WTC11 (cell line): ENCODE results near the gene AMIGO1. TPM values are rescaled to one million over a fixed set of nuclear protein-coding genes. Genes with fewer than 3 reads are reported as not detected.

Source experiments
- ATAC-seq: fragments of 200-7000 bp; cut with Tn5 transposase; 2 replicates; pipeline ENCODE4 v1.10.0; 2021; ENCODE audit warnings: mild to moderate bottlenecking, moderate library complexity
- CTCF ChIA-PET: fragments of 300-600 bp; sonication (Branson Sonifier 250); formaldehyde crosslinking; loops from one replicate; lab custom pipeline; 2021; ENCODE audit warnings: antibody characterized with exemption; lab: Charles Lee
- POLR2A ChIA-PET: fragments of 350-600 bp; sonication (Branson Sonifier 250); formaldehyde crosslinking; loops from one replicate; lab custom pipeline; 2021; ENCODE audit warnings: antibody characterized with exemption; lab: Charles Lee
- DNase-seq: peaks from one replicate; pipeline ENCODE4 v3.0.0; 2021; ENCODE audit warnings: low spot score
- H3K27ac Mint-ChIP-seq: 2 replicates; pipeline ENCODE4 v1.8.0; 2021; ENCODE audit warnings: mixed read lengths
- H3K27me3 Mint-ChIP-seq: 2 replicates; pipeline ENCODE4 v1.8.0; 2021; ENCODE audit warnings: low read depth, mild to moderate bottlenecking, moderate library complexity, mixed read lengths
- H3K36me3 Mint-ChIP-seq: 2 replicates; pipeline ENCODE4 v1.8.0; 2021; ENCODE audit warnings: mixed read lengths
- H3K4me1 Mint-ChIP-seq: 2 replicates; pipeline ENCODE4 v1.8.0; 2022; ENCODE audit warnings: mixed read lengths
- H3K4me3 Mint-ChIP-seq: 2 replicates; pipeline ENCODE4 v1.8.0; 2021; ENCODE audit warnings: mild to moderate bottlenecking, moderate library complexity, mixed read lengths
- H3K9me3 Mint-ChIP-seq: 2 replicates; pipeline ENCODE4 v1.8.0; 2021; ENCODE audit warnings: mixed read lengths
- CBFB ChIP-seq: sonication (generic); formaldehyde crosslinking; IDR thresholded peaks from 2 replicates; pipeline ENCODE4 v1.8.1; 2022; ENCODE audit warnings: mild to moderate bottlenecking, low read depth, missing genetic modification reagents
- FOXP1 ChIP-seq: sonication (generic); formaldehyde crosslinking; IDR thresholded peaks from 2 replicates; pipeline ENCODE4 v1.8.0; 2022; ENCODE audit warnings: missing genetic modification reagents, mild to moderate bottlenecking, moderate library complexity, borderline replicate concordance
- GABPB1 ChIP-seq: sonication (generic); formaldehyde crosslinking; IDR thresholded peaks from 2 replicates; pipeline ENCODE4 v1.8.1; 2023; ENCODE audit warnings: mild to moderate bottlenecking, missing genetic modification reagents
- HMGA2 ChIP-seq: fragments of 250-450 bp; sonication (Bioruptor Pico); IDR thresholded peaks from 2 replicates; pipeline ENCODE4 v1.4.0; 2021; ENCODE audit warnings: mild to moderate bottlenecking, moderate library complexity
- NFATC4 ChIP-seq: fragments of 250-450 bp; sonication (Bioruptor Pico); IDR thresholded peaks from 2 replicates; pipeline ENCODE4 v1.9.0; 2021; ENCODE audit warnings: mild to moderate bottlenecking
- SMAD3 ChIP-seq: sonication (generic); formaldehyde crosslinking; IDR thresholded peaks from 2 replicates; pipeline ENCODE4 v1.8.0; 2022; ENCODE audit warnings: missing genetic modification reagents, mild to moderate bottlenecking, borderline replicate concordance
- TEAD1 ChIP-seq: sonication (generic); formaldehyde crosslinking; IDR thresholded peaks from 2 replicates; pipeline ENCODE4 v1.8.0; 2022; ENCODE audit warnings: mild to moderate bottlenecking, missing genetic modification reagents
- ZNF138 ChIP-seq: sonication (generic); formaldehyde crosslinking; conservative IDR thresholded peaks from 2 replicates; pipeline ENCODE4 v1.8.1; 2022; ENCODE audit warnings: mild to moderate bottlenecking, moderate library complexity, missing genetic modification reagents
- ZNF317 ChIP-seq: sonication (generic); formaldehyde crosslinking; IDR thresholded peaks from 2 replicates; pipeline ENCODE4 v1.8.1; 2023; ENCODE audit warnings: low read depth, mild to moderate bottlenecking, moderate library complexity, missing genetic modification reagents, borderline replicate concordance
- ZNF416 ChIP-seq: fragments of 250-450 bp; sonication (Bioruptor Pico); IDR thresholded peaks from 2 replicates; pipeline ENCODE4 v1.9.0; 2021; ENCODE audit warnings: mild to moderate bottlenecking, inconsistent platforms
- total RNA-seq: library from RNA; stranded (reverse); gene quantifications from 3 replicates; pipeline ENCODE4 v1.2.3, GENCODE V29; 2021
- TF ChIP-seq, protein P1 (sequence below): sonication (generic); formaldehyde crosslinking; IDR thresholded peaks from 2 replicates; pipeline ENCODE4 v1.8.0; 2022; ENCODE audit warnings: mild to moderate bottlenecking, missing genetic modification reagents
- TF ChIP-seq, protein P2 (sequence below): sonication (generic); formaldehyde crosslinking; conservative IDR thresholded peaks from 2 replicates; pipeline ENCODE4 v1.8.1; 2023; ENCODE audit warnings: mild to moderate bottlenecking, low read depth, missing genetic modification reagents, moderate library complexity
- TF ChIP-seq, protein P3 (sequence below): fragments of 250-450 bp; sonication (Bioruptor Pico); IDR thresholded peaks from 2 replicates; pipeline ENCODE4 v1.8.0; 2021; ENCODE audit warnings: mild to moderate bottlenecking
- TF ChIP-seq, protein P4 (sequence below): sonication (generic); formaldehyde crosslinking; IDR thresholded peaks from 2 replicates; pipeline ENCODE4 v1.8.1; 2023; ENCODE audit warnings: mild to moderate bottlenecking, missing genetic modification reagents, borderline replicate concordance
- TF ChIP-seq, protein P5 (sequence below): sonication (generic); formaldehyde crosslinking; IDR thresholded peaks from 2 replicates; pipeline ENCODE4 v1.8.1; 2022; ENCODE audit warnings: low read depth, missing genetic modification reagents, borderline replicate concordance
- TF ChIP-seq, protein P6 (sequence below): fragments of 250-450 bp; sonication (Bioruptor Pico); IDR thresholded peaks from 2 replicates; pipeline ENCODE4 v1.9.0; 2021; ENCODE audit warnings: moderate library complexity, mild to moderate bottlenecking, inconsistent platforms, borderline replicate concordance
- TF ChIP-seq, protein P7 (sequence below): sonication (generic); formaldehyde crosslinking; IDR thresholded peaks from 2 replicates; pipeline ENCODE4 v1.8.1; 2022; ENCODE audit warnings: mild to moderate bottlenecking, missing genetic modification reagents, moderate library complexity, borderline replicate concordance
- TF ChIP-seq, protein P8 (sequence below): sonication (generic); formaldehyde crosslinking; IDR thresholded peaks from 2 replicates; pipeline ENCODE4 v1.8.1; 2023; ENCODE audit warnings: mild to moderate bottlenecking, moderate library complexity, missing genetic modification reagents
- TF ChIP-seq, protein P9 (sequence below): sonication (generic); formaldehyde crosslinking; IDR thresholded peaks from 2 replicates; pipeline ENCODE4 v1.8.1; 2022; ENCODE audit warnings: low read depth, mild to moderate bottlenecking, moderate library complexity, missing genetic modification reagents, borderline replicate concordance

Gene AMIGO1
- total RNA-seq, 1 experiment from 2014 or later, result 2.4 TPM

DNA sequence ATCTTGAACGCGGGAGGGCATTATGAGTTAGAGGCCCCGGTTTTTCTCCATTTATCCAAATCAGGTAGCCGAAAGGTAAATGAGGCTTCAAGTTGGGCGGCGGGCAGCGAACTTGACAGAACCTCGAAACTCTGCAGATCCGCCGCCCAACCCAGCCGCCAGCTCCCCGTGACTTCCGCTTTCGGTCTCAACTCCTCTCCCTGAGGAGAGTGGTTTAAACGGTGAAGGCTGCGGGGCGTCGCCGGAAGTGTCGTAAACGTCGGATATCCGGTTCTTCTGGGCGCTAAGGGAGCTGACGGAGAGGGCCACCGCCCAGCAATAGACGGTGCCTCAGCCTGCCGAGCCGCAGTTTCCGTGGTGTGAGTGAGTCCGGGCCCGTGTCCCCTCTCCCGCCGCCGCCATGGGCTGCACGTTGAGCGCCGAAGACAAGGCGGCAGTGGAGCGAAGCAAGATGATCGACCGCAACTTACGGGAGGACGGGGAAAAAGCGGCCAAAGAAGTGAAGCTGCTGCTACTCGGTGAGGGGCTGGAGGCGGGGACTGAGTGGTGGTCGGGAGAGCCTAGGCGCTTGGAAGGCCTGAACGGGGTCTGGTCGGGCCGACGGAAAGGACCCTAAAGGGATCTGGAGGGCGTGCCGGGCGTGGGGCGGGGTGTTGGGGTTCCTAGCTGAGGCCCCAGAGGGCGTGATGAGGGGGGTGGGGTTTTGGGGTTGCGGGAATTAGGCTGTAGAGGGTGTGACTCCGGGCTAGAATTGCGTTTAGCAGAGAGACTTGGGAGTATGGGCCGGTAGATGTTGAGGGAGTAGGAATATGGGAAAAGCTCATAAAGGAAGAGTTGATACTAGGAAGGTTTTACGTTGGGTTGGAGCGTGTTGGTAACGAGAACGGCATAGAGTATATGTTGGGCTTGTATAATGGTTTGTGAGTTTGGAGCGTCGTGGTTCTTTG lies 39.1 kb upstream of the AMIGO1 start, which contains the start of gene GNAI3:
Gene GNAI3 (plus strand): TSS at position 295 of the 947 bp plus-strand sequence. CDS start 106 bp downstream, at position 401.
- peak within 1 kb of the TSS; percentile 85 for H3K4me3 Mint-ChIP-seq
- peak within 1 kb of the TSS; percentile 94 for H3K27ac Mint-ChIP-seq
- H3K27me3 Mint-ChIP-seq, result no peaks in the 10 kb centered on the region; the same call in 1 of the 2 replicates
- ChIA-PET CTCF (interaction anchor here (0.6 to 2.4 kb wide), 25 partner anchors 9 to 481 kb away, joined by 3 to 36 read pairs (median 4); partner anchors contain the start of genes AHCYL1, AMPD2, CYB561D1 and GNAT2), POLR2A (interaction anchor here (0.6 to 2.3 kb wide), 20 partner anchors 10 to 436 kb away, joined by 3 to 13 read pairs (median 4); partner anchors contain the start of genes AHCYL1, AMPD2, CYB561D1 and GNAT2)
- DNase-seq (peak; percentile 94), ATAC-seq (peak; percentile 88)
- no peaks in the 10 kb centered on the region for H3K9me3 Mint-ChIP-seq
- H3K36me3 Mint-ChIP-seq, result no peaks in the 10 kb centered on the region
- H3K4me1 Mint-ChIP-seq, result peaks cover 25% of the 10 kb centered on the region
- TF ChIP-seq ZNF317 (CRISPR knock-in tag), result no peak
- TF ChIP-seq CBFB (CRISPR knock-in tag), result no peak
- TF ChIP-seq, protein P1, sequence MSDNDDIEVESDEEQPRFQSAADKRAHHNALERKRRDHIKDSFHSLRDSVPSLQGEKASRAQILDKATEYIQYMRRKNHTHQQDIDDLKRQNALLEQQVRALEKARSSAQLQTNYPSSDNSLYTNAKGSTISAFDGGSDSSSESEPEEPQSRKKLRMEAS (CRISPR knock-in tag), result peak; percentile 78; the same call in 1 of the 2 replicates
- TF ChIP-seq, protein P2, sequence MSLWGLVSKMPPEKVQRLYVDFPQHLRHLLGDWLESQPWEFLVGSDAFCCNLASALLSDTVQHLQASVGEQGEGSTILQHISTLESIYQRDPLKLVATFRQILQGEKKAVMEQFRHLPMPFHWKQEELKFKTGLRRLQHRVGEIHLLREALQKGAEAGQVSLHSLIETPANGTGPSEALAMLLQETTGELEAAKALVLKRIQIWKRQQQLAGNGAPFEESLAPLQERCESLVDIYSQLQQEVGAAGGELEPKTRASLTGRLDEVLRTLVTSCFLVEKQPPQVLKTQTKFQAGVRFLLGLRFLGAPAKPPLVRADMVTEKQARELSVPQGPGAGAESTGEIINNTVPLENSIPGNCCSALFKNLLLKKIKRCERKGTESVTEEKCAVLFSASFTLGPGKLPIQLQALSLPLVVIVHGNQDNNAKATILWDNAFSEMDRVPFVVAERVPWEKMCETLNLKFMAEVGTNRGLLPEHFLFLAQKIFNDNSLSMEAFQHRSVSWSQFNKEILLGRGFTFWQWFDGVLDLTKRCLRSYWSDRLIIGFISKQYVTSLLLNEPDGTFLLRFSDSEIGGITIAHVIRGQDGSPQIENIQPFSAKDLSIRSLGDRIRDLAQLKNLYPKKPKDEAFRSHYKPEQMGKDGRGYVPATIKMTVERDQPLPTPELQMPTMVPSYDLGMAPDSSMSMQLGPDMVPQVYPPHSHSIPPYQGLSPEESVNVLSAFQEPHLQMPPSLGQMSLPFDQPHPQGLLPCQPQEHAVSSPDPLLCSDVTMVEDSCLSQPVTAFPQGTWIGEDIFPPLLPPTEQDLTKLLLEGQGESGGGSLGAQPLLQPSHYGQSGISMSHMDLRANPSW (CRISPR knock-in tag), result no peak
- TF ChIP-seq, protein P3, sequence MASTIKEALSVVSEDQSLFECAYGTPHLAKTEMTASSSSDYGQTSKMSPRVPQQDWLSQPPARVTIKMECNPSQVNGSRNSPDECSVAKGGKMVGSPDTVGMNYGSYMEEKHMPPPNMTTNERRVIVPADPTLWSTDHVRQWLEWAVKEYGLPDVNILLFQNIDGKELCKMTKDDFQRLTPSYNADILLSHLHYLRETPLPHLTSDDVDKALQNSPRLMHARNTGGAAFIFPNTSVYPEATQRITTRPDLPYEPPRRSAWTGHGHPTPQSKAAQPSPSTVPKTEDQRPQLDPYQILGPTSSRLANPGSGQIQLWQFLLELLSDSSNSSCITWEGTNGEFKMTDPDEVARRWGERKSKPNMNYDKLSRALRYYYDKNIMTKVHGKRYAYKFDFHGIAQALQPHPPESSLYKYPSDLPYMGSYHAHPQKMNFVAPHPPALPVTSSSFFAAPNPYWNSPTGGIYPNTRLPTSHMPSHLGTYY (CRISPR knock-in tag), result no peak
- TF ChIP-seq ZNF138 (CRISPR knock-in tag), result no peak
- TF ChIP-seq ZNF416 (CRISPR knock-in tag), result no peak
- no peak for TF ChIP-seq SMAD3 (CRISPR knock-in tag)
- TF ChIP-seq FOXP1 (CRISPR knock-in tag), result no peak; the same call in none of the 2 replicates
- TF ChIP-seq, protein P4, sequence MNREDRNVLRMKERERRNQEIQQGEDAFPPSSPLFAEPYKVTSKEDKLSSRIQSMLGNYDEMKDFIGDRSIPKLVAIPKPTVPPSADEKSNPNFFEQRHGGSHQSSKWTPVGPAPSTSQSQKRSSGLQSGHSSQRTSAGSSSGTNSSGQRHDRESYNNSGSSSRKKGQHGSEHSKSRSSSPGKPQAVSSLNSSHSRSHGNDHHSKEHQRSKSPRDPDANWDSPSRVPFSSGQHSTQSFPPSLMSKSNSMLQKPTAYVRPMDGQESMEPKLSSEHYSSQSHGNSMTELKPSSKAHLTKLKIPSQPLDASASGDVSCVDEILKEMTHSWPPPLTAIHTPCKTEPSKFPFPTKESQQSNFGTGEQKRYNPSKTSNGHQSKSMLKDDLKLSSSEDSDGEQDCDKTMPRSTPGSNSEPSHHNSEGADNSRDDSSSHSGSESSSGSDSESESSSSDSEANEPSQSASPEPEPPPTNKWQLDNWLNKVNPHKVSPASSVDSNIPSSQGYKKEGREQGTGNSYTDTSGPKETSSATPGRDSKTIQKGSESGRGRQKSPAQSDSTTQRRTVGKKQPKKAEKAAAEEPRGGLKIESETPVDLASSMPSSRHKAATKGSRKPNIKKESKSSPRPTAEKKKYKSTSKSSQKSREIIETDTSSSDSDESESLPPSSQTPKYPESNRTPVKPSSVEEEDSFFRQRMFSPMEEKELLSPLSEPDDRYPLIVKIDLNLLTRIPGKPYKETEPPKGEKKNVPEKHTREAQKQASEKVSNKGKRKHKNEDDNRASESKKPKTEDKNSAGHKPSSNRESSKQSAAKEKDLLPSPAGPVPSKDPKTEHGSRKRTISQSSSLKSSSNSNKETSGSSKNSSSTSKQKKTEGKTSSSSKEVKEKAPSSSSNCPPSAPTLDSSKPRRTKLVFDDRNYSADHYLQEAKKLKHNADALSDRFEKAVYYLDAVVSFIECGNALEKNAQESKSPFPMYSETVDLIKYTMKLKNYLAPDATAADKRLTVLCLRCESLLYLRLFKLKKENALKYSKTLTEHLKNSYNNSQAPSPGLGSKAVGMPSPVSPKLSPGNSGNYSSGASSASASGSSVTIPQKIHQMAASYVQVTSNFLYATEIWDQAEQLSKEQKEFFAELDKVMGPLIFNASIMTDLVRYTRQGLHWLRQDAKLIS (CRISPR knock-in tag), result no peak
- TF ChIP-seq TEAD1 (CRISPR knock-in tag), result peak; percentile 86; the same call in 1 of the 2 replicates
- TF ChIP-seq, protein P5, sequence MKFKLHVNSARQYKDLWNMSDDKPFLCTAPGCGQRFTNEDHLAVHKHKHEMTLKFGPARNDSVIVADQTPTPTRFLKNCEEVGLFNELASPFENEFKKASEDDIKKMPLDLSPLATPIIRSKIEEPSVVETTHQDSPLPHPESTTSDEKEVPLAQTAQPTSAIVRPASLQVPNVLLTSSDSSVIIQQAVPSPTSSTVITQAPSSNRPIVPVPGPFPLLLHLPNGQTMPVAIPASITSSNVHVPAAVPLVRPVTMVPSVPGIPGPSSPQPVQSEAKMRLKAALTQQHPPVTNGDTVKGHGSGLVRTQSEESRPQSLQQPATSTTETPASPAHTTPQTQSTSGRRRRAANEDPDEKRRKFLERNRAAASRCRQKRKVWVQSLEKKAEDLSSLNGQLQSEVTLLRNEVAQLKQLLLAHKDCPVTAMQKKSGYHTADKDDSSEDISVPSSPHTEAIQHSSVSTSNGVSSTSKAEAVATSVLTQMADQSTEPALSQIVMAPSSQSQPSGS, result no peak
- peak; percentile 74 for TF ChIP-seq GABPB1
- TF ChIP-seq, protein P6, sequence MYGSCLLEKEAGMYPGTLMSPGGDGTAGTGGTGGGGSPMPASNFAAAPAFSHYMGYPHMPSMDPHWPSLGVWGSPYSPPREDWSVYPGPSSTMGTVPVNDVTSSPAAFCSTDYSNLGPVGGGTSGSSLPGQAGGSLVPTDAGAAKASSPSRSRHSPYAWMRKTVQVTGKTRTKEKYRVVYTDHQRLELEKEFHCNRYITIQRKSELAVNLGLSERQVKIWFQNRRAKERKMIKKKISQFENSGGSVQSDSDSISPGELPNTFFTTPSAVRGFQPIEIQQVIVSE (CRISPR knock-in tag), result no peak
- TF ChIP-seq, protein P7, sequence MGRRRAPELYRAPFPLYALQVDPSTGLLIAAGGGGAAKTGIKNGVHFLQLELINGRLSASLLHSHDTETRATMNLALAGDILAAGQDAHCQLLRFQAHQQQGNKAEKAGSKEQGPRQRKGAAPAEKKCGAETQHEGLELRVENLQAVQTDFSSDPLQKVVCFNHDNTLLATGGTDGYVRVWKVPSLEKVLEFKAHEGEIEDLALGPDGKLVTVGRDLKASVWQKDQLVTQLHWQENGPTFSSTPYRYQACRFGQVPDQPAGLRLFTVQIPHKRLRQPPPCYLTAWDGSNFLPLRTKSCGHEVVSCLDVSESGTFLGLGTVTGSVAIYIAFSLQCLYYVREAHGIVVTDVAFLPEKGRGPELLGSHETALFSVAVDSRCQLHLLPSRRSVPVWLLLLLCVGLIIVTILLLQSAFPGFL (CRISPR knock-in tag), result no peak
- TF ChIP-seq, protein P8, sequence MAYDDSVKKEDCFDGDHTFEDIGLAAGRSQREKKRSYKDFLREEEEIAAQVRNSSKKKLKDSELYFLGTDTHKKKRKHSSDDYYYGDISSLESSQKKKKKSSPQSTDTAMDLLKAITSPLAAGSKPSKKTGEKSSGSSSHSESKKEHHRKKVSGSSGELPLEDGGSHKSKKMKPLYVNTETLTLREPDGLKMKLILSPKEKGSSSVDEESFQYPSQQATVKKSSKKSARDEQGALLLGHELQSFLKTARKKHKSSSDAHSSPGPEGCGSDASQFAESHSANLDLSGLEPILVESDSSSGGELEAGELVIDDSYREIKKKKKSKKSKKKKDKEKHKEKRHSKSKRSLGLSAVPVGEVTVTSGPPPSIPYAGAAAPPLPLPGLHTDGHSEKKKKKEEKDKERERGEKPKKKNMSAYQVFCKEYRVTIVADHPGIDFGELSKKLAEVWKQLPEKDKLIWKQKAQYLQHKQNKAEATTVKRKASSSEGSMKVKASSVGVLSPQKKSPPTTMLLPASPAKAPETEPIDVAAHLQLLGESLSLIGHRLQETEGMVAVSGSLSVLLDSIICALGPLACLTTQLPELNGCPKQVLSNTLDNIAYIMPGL (CRISPR knock-in tag), result peak; percentile 39; the same call in 1 of the 2 replicates
- TF ChIP-seq, protein P9, sequence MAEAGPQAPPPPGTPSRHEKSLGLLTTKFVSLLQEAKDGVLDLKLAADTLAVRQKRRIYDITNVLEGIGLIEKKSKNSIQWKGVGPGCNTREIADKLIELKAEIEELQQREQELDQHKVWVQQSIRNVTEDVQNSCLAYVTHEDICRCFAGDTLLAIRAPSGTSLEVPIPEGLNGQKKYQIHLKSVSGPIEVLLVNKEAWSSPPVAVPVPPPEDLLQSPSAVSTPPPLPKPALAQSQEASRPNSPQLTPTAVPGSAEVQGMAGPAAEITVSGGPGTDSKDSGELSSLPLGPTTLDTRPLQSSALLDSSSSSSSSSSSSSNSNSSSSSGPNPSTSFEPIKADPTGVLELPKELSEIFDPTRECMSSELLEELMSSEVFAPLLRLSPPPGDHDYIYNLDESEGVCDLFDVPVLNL, result no peak
- no peak for TF ChIP-seq NFATC4 (CRISPR knock-in tag)
- 0 out of 2 replicates have a peak, but pooled peaks have one; percentile 14 for TF ChIP-seq HMGA2 (CRISPR knock-in tag)
